Skin epidermis (tissue), 12 donors: ENCODE results near the gene KIR2DL1.
"Not testable (repeated sequence)": the region's sequence is repeated elsewhere in the genome, so short reads cannot be mapped to it uniquely, and the experiment has no call there.

Experiments used
- H3K27ac ChIP-seq, 21 experiments: fragments of 200-600 bp; sonication (generic) in 11 of 21; one replicate each; pipeline ENCODE4 v1.5.0; 2020; ENCODE audit warnings: mild to moderate bottlenecking in 3 of 21, inconsistent platforms in 2 of 21, moderate library complexity in 2 of 21
- H3K4me3 ChIP-seq, 7 experiments: fragments of 200-600 bp; sonication (generic) in 2 of 7; one replicate each; pipeline ENCODE4 v1.5.0; 2020; ENCODE audit warnings: inconsistent platforms in 2 of 7, mild to moderate bottlenecking in 2 of 7, moderate library complexity in 1 of 7

KIR2DL1 gene

DNA sequence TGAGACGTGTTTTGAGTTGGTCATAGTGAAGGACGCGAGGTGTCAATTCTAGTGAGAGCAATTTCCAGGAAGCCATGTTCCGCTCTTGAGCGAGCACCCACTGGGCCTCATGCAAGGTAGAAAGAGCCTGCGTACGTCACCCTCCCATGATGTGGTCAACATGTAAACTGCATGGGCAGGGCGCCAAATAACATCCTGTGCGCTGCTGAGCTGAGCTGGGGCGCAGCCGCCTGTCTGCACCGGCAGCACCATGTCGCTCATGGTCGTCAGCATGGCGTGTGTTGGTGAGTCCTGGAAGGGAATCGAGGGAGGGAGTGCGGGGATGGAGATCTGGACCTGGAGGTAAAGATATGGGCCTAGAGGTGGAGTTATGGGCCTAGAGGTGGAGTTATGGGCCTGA, 46.7 kb downstream of the KIR2DL1 start, which contains the start of gene KIR3DL1:
KIR3DL1 (plus strand) TSS at position 218 of the 400 bp plus-strand sequence.
- not testable (repeated sequence) for H3K4me3 ChIP-seq, H3K27ac ChIP-seq

DNA sequence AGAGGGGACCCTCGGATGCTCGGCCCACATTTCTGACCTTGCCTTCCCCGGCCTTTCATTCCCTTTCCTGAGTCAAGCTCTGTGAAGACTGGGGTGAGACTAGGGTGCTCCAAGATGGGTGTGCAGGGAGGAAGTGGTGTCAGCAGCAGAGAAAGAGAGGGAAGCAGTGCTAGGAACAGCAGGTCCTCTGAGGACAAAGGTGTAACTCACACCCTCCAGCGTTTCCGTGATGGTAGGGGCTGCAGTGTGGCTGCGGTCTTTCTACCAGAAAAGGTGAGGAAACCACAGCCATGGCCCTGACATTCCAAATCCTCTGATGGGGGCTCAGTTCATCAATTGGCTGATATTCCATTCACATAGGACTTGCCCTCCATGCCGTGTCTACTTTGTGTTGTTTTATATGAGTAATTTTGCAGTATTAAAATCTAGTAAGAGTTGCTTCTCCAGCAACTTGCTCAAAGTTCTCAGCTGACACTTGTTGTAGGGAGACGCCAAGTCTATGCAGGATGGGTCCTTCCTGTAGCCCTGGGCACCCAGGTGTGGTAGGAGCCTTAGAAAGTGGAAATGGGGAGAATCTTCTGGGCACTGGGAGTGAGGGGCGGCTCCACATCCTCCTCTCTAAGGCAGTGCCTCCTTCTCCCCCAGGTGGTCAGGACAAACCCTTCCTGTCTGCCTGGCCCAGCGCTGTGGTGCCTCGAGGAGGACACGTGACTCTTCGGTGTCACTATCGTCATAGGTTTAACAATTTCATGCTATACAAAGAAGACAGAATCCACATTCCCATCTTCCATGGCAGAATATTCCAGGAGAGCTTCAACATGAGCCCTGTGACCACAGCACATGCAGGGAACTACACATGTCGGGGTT, 48.3 kb downstream of the KIR2DL1 start:
- Histone ChIP-seq H3K27ac (no peak overlapping the region), H3K4me3 (no peak overlapping the region)

DNA sequence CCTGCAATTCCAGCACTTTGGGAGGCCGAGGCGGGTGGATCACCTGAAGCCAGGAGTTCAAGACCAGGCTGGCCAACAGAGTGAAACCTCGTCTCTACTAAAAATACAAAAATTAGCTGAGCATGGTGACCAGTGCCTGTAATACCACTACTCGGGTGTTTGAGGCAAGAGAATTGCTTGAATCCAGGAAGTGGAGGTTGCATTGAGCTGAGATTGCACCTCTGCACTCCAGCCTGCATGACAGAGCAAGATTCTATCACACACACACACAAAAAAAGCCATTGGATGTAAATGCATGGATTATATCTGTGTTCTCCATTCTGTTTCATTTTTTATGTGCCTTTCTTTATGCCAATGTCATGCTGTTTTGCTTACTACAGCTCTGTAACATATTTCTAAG, 54.8 kb downstream of the KIR2DL1 start:
- H3K4me3 ChIP-seq, H3K27ac ChIP-seq: not testable (repeated sequence)

- not testable (repeated sequence) for H3K27ac ChIP-seq
These were observed 55.7 kb downstream of the KIR2DL1 start for GRCh38 chr19:54825326-54825725.

GRCh38 chr19:54828064-54828463, 58.5 kb downstream of the KIR2DL1 start:
- not testable (repeated sequence) for H3K4me3 ChIP-seq, H3K27ac ChIP-seq

More at GRCh38 chr19:54825326-54825725, 55.7 kb downstream of the KIR2DL1 start:
- not testable (repeated sequence) for H3K4me3 ChIP-seq

- not testable (repeated sequence) for H3K27ac ChIP-seq, H3K4me3 ChIP-seq
These were observed 62.9 kb downstream of the KIR2DL1 start, which contains the start of gene KIR2DS4 for GRCh38 chr19:54832496-54832895. Gene KIR2DS4, plus strand, starts transcription at chr19:54832676.
